NCI-H187 treated with DMSO at 0.1 percent for 48 hours (cell line): ENCODE data around the gene TOM1L2.

Experiments used
- DNase-seq: peaks from one replicate; lab custom pipeline; 2025; lab: John Stamatoyannopoulos, UW

The TOM1L2 gene

DNA sequence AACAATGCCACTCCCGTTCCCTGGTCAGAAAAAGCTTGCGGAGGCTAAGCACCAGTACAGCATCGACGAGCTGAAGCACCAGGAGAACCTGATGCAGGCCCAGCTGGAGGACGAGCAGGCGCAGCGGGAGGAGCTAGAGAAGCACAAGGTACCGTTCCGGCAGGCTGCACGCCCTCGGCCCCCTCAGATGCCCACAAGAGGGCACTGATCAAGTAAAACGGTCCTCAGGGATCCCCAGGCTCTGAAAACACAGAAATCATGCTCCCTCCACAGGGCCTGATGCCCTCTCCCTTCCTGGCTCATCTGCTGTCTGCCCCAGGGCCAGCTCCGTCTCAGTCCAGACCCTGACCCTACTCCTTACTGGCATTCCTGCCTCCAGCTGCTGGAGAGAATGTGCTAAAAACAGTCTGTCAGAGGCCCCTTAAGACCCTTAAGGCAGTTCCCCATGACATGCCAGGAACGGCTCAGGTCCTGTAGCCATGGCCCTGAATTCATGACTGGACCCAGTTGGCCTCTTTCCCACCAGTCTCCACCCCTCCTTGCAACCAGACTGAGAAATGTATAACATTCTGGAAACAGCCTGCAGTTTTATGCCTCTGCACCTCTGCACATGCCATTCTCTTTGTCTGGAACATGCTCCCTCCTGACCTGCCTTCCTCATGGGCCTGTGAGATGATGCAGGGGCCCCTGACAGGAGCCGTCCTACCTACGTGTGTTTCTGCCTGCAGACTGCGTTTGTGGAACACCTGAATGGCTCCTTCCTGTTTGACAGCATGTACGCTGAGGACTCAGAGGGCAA, 22.3 kb upstream of the TOM1L2 start:
- DNase-seq: no peak

DNA sequence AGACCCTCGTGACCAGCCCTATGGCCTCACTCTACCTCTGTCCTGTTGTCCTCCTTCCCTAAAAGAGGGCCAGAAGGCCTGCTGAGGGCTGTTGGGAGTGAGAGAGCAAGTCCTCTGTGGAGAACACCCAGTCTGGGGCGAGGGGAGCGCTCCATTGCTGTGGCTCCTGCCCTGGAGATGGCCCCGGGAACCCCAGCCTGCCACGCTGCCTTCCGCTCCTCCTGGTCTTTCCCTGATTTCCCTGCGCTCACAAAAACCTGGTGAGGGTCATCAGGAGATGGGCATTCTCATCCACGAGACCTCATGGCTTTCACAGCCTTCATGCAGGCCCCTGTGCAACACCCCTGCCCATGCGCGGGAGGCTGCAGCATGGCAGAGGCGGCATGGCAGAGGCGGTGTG, 21.7 kb upstream of the TOM1L2 start:
- DNase-seq: no peak

DNA sequence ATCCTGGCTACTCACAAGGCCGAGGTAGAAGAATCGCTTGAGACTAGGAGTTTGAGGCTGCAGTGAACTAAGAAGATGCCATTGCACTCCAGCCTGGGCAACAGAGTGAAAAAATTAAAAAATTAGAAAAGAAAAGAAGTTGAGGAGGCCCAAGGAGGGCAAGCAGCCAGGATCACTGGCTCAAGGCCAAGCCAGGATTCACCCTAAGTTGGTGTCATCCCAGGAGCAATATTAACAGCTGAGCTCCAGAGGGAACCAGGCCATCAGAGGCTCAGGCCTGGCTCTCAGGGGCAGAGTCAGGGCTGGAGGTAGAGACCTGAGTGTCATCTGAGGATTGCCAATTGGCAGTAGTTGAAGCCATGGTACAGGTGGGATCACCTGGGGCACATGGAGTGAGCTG, 21.2 kb upstream of the TOM1L2 start:
- DNase-seq: no peak

DNA sequence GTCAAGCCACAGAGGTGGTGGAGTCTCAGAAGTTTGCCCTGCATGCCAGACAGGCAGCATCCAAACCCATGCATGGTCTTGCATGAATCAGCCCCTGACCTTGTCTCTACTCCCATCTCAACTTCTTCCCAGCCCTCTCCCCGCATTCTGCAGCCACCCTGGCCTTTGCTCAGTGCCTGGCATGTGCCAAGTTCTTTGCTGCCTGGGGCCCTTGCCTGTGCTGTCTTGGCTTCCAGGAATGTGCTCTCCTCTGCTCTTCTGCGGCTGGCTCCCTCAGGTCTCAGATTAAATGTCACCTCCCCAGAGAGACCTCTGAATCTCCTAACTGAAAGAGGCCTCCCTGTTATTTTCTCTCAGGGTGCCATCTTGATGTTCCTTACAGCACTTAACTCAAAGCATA, 18.1 kb upstream of the TOM1L2 start:
- DNase-seq: no peak

DNA sequence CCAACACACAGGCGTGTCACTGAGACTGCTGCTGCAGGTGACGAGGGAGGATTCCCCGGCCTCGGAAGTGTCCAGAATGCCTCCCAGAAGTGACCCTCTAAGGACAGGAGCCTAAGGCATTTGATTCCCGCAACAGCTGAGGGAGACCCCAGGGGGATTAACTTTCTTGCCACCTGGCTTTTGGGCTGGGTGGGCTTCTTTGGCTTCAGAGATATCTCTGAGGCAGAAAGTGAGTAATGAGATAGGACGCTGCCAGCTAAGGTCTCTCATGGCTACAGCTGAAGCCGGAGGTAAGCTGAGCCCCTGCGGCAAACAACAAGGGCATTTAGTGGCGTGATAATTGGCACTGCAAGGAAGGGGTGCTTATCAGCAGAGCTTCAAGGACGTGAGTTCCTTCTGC, 17.4 kb upstream of the TOM1L2 start:
- DNase-seq: no peak

DNA sequence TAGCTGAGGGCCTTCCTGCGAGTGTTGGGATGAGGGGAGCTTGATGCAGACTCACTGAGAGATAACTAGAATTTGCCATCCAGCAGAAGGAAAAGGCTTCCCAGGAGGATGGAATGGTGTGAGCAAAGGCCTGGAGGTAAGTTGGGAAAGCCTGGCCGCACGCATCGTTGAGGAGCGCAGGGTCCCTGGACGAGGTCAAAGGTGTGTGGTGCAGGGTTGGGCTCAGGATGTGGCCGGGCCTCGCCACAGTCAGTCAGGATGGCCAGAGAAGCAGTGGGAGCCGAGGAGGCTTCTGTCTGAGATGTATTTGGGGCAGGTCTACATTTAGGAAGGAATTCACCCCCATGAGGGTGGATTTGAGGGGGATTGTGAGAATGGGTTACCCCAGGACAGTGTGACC, 16.9 kb upstream of the TOM1L2 start:
- no peak for DNase-seq

DNA sequence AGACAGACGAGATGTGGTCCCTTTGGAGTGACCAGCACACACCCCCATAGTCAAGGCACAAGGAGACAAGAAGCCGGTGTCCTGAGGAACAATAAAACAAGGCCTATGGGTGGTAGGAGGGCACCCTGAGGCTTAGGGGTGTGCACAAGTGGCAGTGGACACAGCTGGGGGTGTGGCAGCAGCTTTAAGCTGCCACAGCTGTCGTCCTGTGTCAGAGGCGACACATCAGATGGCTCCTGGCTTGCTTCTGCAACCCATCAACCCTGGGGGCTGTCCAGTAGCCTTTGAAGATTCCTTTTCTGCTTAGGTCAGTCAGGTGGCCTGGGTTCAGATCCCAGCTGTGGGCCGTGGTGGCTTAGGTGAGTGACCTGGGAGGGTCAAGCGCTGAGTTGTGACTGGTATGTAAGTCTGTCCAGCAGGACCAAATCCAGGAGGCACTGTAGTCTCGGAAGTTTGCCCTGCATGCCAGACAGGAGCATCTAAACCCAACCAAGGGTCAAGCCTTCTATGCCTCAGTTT, 16.3 kb upstream of the TOM1L2 start:
- no peak for DNase-seq

DNA sequence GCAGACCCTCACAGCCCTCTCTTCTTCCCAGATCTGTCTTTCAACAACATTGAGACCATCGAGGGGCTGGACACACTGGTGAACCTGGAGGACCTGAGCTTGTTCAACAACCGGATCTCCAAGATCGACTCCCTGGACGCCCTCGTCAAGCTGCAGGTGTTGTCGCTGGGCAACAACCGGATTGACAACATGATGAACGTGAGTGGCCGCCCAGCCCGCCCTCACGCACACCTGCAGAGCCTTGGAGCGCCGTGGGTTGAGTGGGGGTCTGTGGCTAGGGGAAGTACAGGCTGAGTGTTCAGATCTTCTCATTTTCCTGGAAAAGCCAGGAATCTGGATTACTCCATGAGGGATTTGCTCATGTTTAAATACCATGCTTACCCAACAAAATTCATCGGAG, 15.7 kb upstream of the TOM1L2 start:
- no peak for DNase-seq

DNA sequence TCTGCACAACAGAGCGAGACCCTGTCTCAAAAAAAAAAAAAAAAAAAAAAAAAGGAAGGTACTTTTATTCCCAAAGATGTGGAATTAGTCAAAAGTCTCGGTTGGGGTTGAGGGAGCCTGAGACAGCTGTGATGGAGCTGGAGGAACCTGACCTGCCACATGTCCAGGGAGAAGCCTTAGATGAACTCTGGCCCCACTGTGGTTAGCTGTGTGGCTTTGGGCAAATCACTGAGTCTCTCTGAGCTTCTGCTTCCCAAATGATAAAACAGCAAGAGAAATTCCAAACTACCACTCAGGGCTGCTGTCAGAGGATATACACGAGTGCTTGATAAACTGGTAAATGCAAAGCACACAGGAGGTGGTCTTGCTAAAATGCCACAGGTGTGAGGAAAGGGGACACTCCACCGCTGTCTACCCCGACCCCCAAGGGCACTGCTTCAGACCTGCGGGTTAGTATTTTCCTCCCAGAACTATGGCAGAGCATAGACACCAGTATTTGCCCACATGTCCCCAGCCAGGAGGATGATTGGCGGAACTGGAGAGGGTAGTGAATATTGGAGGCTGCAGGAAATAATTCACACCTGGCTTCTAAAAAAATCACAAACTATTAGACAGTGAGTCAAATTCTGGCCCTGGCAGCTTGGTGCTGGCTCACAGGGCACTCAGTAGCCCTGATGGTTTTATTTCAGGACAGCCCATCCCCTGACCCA, 15.1 kb upstream of the TOM1L2 start:
- DNase-seq: no peak

DNA sequence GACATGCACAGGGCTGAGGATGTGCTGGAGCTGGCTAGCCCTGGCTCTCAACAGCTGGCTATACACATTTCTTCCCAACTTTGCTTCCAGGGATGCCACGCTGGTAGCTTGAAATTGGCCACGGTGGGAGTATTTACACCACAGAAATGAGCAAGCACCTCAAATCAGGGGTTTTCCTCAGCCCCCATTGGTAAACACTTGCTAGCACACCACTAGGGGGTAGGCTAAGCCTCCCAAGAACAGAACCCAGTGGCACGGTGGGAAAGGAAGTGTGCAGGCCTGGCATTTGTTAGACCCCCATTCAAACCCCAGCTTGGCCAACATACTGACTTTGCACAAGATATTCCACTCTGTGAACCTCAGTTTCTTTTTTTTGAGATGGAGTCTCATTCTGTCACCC, 13.4 kb upstream of the TOM1L2 start:
- no peak for DNase-seq

DNA sequence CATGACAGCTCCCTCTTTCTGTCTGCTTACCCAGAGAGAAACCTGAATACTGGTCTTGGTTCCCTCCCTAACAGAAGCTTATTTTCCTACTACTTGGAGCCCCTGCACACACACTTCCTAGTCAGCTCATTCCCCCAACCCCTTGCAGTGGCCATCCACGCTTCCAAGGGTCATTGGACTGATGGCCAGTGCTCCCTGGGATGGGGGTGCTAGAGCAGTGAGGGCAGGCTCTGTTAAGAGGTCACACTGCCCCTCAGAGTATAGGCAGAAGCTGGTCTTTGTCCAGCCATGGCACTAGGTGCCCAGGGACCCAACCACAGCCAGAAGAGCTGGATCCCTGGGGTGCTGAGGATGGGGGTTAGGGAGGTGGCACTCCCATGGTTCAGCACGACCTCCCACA, 13.0 kb upstream of the TOM1L2 start:
- no peak for DNase-seq

DNA sequence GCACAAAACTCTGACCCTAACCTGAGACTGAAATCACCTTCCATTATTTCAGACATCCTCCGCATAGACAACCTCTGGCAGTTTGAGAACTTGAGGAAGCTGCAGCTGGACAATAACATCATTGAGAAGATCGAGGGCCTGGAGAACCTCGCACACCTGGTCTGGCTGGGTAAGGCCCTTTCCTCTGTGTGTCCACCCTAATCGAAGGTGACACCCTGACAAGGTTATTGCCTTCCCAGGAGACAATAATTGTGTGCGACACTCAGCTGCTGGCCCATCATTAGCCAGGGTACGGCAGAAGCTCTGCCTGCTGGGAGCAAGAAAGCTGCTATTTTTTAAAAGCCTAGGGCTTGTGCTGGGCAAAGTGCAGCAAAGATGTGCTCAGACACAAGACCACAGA, 11.6 kb upstream of the TOM1L2 start:
- no peak for DNase-seq

DNA sequence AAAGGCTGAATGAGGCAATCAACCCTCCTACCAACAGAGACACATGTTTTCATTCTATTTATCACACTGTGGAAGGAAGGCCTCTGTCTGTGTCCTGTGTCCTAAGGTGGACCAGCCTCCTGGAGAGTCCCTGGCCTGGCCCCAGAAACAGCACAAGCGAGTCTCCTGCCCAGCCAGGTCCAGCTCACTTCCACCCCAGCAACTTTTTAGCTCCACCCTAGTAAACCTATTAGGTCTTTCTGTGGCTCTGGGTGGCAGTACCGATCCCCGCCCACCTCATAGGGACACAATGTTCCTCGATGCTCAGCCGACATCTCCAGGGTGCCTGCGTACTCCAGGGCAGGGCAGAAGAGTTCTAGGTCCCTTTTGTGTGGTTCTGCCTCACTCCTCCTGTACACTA, 11.2 kb upstream of the TOM1L2 start:
- DNase-seq: no peak

DNA sequence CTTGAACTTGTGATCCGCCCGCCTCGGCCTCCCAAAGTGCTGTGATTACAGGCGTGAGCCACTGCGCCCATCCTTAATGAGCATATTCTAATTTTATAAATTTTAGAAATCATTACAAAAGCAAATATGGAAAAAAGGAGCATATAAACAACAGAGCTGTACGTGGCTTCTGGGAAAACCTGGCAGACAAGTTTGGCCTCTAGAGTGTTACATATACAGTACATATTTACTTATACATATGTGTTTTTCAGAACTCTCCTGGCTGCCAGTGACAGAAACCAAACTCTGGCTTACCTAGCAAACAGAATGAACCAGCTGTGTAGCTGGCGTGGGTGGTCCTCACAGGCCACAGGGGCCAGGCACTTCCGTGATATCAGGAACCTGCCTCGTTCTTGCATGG, 10.6 kb upstream of the TOM1L2 start:
- DNase-seq: no peak

DNA sequence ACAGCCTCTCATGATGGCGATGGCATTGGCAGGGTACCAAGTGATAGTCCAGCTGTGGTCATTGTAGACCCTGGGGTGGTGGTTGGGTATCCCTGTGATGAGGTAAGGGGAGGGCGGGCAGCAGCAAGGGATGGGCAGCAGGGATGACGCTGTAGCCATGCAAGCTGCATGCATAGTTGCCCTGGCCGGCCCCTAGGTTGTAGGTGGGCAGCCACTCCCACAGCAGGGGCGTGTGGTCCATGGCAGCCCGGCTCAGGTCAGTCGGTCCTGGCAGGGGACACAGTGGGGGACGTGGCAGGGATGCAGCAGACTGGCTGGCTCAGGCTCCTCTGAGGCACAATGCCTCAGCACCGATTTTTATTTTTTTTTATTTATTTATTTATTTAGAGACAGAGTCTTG, 9.1 kb upstream of the TOM1L2 start:
- DNase-seq: no peak

DNA sequence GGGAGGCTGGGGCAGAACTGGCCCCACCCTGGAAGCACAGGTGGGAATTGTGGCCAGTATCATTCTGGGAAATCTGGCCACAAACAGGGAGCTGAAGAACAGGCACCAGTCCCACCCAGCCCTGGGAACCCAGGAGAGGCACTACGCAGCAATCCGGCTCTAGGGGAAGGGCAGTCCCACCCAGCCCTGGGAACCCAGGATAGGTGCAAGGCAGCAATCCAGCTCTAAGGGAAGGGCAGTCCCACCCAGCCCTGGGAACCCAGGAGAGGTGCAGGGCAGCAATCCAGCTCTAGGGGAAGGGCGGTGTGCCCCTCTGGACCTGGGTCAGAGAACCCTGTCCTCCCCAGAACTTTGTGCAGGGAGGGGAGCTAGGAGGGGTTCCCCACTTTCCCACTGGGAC, 7.6 kb upstream of the TOM1L2 start:
- no peak for DNase-seq

DNA sequence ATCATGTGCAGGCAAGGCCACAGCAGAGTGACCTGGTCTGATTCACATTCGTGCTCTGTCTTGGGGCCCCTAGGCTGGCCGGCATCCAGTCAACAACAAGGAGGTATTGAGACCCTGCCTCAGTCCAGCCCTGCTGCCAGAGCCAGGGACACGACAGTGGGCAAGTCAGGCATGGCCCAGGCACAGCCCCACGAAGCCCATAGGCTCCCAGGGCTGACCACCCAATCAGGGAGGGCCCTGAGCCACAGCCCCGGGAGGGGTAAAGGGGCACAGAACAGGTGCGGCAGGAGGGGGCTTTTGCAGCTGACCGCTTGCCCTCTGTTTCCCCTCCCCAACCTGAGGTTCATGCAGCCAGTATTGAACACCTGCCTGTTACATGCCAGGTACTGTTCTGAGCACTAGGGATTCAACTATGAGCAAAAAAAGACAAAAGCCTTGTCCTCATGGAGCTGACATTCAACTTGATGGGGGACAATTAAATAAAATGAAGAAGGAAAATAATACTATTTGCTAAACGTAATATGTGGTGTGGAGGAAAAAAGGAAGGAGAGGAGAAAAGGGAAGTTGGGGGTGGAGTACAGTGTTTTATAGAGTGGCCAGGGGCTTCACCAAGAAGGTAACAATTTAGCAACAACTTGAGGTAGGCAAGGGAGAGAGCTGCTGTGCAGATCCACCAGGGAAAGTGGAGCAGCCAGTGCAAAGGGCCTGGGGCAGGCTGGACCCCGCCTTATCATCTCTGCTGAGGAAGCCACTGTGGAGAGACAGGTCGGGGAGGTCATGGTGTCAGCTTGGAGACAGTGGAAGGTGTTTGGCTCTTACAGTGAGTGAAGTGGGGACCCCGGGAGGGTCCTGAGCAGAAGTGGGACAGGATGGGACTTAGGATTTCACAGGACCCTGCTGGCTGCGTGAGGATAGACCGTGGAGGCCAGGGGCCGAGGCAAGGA, 6.6 kb upstream of the TOM1L2 start:
- DNase-seq: no peak

DNA sequence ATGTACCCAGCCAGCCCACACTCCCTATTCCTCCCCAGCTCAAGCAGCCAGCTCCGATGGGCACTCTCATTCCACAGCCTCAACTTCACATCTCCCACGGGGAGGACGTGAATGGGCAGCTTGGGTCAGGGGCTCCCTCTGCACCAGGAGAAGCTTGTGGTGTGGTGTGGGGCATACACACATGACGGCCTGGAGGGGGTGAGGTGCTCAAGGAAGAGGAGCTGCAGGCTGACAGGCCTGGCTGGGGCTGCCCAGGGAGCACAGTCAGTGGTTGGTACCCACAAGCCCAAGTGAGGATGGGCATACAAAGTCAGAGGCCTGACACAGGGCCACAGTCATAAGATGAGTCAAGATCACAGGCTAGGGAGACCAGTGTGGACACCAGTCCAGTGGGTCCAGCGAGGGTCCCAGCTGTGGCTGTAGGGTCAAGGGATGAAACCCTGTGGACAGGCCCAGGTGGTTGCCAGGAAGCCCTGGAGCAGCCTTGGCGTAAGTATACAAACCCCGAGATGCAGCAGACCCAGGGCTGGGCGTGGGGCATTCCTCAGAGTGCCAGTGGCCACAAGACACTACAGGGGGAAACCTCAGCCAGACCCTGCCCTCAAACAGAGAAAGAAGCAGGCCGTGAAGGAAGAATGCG, 4.9 kb upstream of the TOM1L2 start:
- DNase-seq: no peak

DNA sequence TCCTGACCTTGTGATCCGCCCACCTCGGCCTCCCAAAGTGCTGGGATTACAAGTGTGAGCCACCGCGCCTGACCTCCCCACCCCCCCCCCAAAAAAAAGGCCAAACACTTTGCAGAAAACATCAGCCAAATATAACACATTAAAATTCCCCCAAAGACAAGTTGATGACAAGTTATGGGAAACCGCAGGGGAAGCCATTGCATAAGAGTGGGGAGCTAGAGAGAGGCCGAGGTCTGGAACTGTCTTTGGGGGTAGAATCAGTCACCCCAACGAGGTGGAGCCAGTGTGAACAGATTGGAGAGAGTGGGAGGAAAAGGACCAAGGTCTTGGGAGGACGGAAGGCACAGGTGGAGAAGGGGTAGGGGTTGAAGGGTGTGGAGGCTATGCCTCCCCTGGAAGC, 3.2 kb upstream of the TOM1L2 start:
- DNase-seq: no peak

DNA sequence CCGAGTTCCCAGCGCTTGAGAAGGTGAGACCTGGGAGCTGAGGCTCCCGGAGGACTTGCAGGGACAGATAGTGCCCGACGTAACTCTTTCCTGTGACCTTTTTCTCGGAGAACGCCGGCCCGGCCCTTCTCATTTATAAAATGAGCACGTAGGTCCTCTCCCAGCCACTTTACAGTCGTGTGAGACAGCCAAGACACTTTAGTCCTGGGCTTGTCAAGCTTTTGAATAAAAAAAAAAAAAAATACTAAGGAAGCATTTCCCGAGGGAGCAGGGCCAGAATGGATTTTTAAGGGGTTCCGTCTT, 703 bp upstream of the TOM1L2 start:
- no peak for DNase-seq

DNA sequence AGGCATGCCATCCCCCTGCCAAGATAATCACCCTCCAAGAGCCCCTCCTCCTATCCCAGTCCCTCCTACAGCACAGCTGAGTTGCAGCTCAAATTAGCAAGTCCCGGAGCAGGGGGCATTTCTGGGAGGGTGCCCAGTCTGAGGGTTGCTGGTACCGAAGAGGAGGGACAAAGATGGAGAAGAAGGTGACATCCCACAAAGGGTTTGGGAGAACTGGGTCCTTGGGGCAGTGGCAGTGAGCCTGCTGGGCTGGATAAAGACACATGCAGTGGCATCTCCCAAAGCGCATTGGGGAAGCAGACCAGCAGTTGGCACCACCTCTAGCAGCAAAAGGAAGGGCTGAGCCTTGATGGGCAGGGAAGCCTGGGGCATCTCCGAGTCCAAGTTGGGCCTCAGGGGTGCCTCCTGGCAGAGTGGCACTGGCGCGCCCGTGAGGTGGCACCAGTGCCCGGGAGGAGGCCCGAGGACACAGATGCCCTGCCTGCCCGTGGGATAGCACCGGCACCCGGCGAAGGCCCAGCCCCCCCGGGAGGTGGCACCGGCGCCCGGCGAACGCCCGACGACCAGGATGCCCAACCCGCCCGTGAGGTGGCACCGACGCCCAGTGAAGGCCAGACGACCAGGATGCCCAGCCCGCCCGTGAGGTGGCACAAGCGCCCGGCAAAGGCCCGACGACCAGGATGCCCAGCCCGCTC, 622 bp downstream of the TOM1L2 start:
- no peak for DNase-seq
